Stimulated activated CD8-positive, alpha-beta memory T cell treated with anti-CD3 and anti-CD28 coated beads, Interleukin-4, amount 100 ng/mL, for 48 hours (primary cell): ENCODE results near the gene PLCD4.

ENCODE experiments used
- DNase-seq: peaks from one replicate; pipeline ENCODE4 v3.0.0-alpha.2; 2020

Gene PLCD4

DNA sequence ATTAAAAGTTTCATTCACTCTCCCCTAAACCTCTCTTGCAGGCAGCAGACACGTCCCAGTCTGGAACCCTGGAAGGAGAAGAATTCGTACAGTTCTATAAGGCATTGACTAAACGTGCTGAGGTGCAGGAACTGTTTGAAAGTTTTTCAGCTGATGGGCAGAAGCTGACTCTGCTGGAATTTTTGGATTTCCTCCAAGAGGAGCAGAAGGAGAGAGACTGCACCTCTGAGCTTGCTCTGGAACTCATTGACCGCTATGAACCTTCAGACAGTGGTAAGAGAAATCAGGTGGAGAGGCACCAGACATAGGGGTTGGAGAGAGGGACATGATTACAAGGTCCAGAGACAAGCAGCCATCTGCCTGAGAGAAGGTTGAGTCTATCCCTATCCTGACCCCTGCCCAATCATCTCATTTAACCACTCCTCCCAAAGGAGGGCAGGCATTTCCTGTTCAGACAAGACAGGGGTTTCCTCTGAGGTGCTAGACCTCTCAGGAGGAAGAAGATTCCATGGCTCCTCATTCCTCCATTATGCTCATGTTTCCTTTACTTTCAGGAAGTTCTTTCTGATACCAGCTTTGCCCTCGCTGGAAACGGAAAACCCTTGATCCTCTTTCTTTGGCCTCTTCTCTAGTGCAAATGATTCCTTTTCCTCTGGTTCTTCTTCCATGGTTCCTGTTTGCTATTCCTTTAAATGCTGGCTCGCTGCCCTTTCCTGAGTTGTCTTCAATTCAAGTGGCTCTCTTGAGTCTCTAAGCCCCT is 15.1 kb downstream of the PLCD4 start:
- no peak for DNase-seq

DNA sequence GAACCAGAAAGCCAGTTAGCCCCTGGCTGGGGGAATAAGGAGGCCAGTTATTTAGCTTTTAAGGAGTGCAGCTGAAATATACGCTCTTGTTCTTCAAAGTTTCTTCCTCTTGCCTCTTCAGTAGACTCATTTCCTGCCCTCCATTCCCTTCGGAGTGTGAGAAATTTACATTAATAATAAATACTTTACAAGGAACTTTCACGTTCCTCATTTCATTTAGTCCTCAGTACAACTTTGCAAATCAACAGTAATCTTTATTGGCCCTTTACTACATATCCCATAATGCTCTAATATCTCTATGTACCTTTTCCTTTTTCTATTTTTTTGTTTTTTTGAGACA is 15.6 kb downstream of the PLCD4 start:
- no peak for DNase-seq

DNA sequence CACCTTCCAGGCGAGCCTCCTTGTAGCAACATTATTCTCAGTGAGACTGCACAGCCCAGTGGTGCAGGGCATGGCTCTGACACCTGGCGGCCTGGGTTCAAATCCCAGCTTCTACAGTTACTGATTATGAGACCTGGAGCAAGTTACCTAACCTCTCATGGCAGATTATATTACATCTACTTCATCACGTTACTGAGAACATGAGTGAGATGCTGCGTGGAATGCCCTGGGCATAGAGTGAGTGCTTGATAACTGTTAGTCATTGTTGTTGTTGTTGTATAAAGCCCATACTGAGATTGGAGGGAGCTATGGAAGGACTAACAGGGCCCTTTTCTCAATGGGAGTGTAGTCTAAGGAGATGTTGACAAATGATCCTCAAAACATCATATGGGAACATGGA is 18.7 kb downstream of the PLCD4 start:
- DNase-seq = no peak

- DNase-seq = no peak
Measured at GRCh38 chr2:218627939-218628338, 20.2 kb downstream of the PLCD4 start.

- no peak for DNase-seq
Measured at GRCh38 chr2:218631837-218632236, 24.1 kb downstream of the PLCD4 start.

DNA sequence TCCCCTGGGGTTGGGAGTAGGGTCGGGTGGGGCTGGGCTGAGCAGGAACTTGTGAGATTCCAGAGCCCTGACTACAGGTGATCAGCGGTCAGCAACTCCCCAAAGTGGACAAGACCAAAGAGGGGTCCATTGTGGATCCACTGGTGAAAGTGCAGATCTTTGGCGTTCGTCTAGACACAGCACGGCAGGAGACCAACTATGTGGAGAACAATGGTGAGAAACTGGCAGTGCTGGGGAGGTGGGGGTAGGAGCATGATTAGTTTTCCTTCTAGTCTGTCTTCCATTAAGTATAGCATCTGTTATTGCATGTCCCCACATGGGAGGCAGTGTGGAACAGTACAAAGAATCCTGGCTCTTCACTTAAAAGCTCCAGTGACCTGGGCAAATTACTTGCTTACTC is 28.0 kb downstream of the PLCD4 start:
- no peak for DNase-seq

GRCh38 chr2:218638372-218638771 is 30.7 kb downstream of the PLCD4 start:
- DNase-seq = no peak

GRCh38 chr2:218642121-218642656 is 34.5 kb downstream of the PLCD4 start:
- DNase-seq = no peak

DNA sequence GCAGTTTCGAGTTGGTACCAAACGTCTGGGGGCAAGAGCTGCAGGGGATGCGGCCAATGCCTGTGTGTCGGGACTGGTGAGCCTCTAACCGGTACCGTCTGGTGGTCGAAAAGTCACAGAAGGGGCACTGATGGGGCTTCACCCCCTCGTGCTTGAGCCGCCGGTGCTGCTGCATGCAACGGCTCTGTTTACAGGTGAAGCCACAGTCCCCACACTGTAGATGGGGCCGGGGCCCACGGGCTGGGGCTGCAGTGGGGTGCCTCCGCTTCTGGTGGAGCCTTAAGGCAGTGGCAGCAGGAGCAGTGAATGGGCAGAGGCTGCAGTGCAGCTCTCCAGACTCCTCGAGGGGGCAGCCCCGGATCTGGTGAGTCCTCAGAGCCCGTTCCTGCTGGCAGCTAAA is 35.1 kb downstream of the PLCD4 start:
- DNase-seq = no peak

GRCh38 chr2:218643751-218644310 is 36.1 kb downstream of the PLCD4 start:
- DNase-seq = no peak

DNA sequence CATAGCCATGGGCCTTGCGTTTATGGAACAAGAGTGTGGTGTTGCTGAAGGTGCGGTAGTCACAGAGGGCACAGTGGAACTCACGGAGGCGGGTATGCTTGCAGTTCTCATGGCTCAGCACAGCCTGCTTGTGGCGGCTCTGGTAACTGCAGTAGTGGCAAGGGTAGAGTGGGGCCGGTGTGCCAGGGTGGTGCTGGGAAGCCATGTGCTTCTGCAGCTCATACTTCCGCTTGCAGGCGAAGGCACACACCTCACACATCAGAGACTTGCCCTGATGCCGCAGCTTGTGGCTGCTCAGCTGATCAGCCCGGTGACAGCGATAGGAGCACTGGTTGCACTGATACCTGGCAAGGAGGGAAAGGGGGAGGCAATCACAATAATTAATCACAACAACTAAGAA is 37.0 kb downstream of the PLCD4 start:
- no peak for DNase-seq

GRCh38 chr2:218645126-218645525 is 37.4 kb downstream of the PLCD4 start:
- DNase-seq = no peak

DNA sequence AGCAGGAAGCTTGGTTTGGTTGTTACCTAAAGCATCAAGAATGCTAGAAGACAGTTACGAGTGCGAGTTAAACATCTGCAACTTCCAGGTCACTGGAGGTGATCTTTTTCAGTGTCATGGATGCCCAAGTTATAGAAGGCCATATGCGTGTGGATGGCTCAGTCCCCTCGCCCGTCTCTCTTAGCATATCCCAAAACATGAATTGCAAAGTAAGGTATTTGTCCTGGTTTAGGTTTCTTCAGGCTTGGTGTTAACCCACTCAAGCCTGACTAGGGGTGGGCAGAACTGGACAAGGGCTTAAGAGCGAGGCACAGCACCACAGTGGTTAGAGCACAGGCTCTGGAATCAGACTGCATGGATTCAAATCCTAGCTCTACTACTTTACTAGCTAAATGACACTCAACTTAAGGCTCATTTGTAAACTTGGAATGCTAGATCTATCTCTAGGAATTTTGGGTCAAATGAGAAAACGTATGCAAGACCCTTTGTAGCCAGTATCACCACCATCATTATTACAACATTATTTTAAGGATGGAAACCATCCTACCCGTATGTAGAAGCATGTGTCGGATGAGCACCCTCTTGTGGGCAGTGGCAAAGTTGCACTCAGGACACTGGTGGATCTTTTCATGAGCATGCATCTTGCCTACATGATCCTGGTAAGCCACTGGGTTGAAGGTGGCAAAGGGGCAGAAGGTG is 40.5 kb downstream of the PLCD4 start:
- peak; percentile 66 for DNase-seq

GRCh38 chr2:218648787-218649100 is 41.0 kb downstream of the PLCD4 start:
- DNase-seq = no peak

DNA sequence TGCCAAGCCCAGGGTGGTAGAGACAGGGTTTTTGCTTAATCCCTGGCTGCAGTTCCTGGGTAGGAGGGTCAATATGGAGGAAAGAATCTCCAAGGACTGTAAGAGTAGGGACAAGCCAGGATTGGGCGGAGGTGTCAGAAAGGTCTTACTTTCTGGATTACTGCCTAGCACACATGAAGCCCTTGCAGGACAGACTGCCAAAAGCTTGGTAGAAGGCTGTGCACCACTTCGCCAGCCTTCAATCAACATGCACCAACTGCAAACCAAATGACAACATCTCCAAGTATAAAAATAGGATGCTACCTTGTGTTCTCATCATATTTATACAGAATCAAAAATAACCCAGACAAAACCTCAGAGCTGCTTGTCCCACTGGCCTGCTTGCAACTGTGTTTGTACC is 48.1 kb downstream of the PLCD4 start:
- no peak for DNase-seq

DNA sequence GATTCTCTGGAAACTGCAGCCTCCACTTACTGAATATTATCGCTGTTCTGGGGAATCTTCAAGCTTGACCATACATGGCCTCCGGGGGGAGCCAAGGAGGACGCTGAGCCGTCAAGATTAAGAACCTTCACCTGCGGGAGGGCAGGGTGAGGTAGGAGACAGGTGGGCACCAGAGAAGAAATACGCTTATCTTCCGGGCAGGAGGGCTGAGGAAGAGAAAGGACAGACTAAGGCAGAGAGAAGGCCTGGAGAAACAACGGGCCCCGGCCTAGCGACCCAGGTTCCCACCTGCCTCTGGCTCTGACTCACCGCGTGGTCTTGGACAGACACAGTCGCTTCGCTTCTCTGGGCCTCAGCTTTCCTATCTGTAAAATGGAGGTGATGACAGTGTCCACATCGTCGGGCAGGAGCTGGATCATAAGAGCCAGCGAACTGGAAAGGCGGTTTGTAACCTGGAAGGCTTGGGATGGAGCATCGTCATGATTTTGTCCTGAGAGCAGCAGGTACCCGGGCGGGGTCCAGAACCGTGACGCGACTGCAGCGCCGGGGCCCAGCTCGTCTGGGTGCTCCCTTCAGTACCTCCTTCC is 51.1 kb downstream of the PLCD4 start:
- DNase-seq = peak; percentile 71

DNA sequence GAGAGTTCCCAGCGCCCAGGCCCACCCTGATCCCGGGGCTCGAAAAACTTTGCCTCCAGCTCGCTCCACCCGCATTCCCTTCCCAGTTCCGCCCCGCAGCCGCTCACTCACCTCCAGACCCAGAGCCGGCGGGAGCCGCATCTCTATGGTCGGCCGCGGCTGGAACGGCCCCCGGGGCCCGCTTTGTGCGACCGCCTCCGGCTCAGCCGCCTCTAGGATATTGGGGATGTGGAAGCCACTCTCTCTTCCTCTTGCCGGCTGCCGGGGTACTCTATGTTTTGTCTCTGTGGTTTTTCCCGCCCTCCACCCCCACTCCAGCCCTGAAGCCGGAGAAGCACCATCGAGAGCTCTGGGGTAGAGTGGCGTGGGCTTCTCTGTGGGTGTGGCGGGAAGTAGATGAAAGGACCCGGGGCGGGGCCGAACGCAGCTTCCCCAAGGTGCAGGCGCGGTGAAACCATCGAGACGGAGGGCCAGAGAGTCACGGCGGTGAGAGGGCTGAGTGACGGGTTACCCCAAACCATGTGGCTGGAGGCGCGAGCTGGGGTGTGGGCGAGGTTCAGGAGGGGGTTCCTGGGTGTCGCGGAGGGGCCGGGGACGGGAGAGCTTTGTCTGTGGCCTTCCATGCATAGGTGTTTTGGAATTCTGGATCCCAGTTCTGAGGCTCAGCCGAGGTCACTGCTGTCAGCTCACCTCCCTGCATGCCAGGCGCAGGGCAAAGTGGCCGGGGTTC is 51.7 kb downstream of the PLCD4 start, which contains the start of the genes BCS1L and ZNF142:
Gene BCS1L (plus strand): TSS at position 426 of the 730 bp plus-strand sequence. CDS start 1,305 bp downstream, outside the sequence.
Gene ZNF142 (minus strand): TSS at position 366 of the 730 bp plus-strand sequence. CDS start 3,194 bp downstream, outside the sequence.
- peak; percentile 98 for DNase-seq

DNA sequence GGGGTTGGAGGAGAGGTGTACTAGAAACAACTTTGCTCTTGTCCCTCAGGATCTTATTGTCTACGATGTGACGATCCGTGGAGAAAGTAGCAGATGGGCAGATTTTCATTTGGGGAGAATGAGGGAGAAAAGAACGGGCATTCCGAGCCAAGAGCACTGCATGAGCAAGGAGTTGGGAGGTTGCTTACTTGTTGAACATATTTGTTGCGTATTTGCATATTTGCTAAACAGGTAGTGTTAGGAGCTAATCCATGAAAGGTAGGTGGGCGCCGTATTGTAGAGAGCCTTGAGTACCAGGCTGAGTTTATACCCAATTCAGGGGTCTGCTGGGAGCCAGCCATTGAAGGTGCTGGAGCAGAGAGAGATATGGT is 52.3 kb downstream of the PLCD4 start:
- DNase-seq = no peak

DNA sequence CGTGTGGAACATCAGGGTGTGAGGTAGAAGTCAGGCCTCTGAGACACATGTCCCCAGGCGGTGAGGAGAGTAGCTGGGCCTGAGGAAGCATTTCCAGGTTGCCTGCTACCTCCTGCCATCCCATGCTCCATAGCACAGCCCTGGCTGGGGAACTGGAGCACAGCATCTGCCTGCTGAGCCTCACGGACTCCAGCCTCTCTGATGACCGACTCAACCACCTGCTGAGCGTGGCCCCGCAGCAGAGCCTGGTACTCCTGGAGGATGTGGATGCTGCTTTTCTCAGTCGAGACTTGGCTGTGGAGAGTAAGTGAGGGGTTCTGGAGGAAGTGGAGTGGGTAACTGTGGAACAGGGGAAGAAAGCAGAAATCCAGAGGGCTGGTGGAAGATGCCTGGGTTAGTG is 54.7 kb downstream of the PLCD4 start:
- no peak for DNase-seq

GRCh38 chr2:218662827-218663226 is 55.1 kb downstream of the PLCD4 start:
- no peak for DNase-seq

GRCh38 chr2:218663901-218664300 is 56.2 kb downstream of the PLCD4 start:
- DNase-seq = no peak

DNA sequence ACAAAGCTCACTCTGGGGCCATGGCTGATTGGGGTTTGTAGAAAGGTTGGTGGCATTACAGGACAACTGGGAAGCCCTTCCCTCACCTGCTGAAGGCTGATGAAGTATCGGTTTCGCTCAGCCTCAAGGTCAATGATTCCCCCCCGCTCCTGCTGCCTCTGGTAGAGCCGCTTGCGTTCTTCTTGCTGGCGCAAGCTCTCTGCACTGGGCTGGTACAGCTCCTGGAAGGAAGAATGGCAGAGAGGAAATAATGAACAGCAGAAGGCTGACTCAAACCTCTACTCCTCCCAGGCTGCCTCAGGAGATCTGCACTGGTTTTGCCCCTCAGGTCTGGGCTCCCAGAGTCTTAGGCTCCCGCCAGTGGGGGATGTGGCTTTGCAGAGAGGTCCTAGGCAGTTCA is 57.0 kb downstream of the PLCD4 start:
- DNase-seq = no peak

GRCh38 chr2:218671097-218671653 is 63.5 kb downstream of the PLCD4 start:
- no peak for DNase-seq
